Measurements from ENCODE around the gene PTPRH.
"Not testable (repeated sequence)": the region's sequence is repeated elsewhere in the genome, so short reads cannot be mapped to it uniquely, and the experiment has no call there.

The PTPRH gene

DNA sequence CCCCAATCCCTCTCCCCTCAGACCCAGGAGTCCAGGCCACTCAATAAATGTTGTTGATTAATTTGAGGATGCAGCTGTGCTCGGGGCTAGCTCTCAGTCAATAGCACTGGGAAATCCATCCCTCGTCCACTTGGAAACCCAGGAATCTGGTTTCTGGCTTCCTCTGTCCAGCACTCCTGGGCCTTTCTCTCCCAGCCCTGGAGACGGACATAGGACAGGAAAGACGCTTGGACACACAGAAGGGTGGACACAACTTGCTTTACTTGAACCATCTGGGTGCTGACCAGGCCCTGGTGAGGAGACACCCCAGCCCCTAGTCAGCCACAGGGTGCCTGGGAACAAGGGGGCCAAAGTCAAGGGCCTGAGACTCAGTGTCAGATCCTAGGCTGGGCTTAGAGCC, 50.9 kb downstream of the PTPRH start:
- DNase-seq (ENCODE audit: low read depth): no peak

DNA sequence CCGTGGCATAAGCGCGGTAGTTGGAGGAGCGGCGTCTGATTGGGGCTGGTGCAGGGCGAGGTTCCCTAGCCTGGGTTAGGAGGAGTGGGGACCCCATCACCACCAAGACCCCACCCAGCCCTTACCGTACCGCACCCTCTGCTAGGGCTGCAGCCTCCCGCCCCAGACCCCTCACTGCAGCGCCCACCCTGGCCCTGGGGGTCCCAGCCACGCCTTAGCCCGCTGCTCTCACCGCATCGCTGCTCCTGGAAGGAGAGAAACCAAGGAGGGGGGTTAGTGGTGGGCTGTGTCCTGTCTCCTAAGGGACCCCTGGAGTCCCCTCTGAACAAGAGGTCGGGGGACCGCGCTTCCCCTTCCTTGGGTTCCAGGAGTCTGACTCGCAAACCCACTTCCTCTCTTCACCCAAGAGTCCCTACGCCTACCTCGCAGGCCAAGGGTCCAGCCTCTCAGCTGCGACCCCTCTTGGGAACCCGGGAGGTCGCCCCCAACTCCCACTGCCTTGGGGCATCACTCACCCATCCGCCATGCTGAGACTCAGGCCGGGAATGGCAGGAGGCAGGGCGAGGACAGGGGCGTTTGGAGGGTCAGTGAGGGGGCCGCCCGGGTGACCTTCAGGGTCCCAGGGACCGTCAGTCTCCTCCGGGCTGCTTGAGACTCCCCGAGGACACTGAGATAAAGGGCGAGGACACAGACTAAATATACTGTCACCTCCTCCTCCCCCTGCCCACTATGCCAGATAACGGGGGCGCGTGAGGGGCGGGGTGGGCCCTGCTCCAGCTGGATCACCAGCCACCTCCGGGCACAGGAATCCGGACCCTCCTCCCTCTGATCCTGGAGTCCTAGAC, 52.0 kb downstream of the PTPRH start, which contains the start of gene TNNI3:
TSS of gene TNNI3 (minus strand) at position 669 of the 845 bp plus-strand sequence. CDS start at position 526, 143 bp downstream.
- DNase-seq (ENCODE audit: low read depth): no peak

GRCh38 chr19:55156202-55157063, 52.9 kb downstream of the PTPRH start:
- no peak for DNase-seq (ENCODE audit: low read depth)

DNA sequence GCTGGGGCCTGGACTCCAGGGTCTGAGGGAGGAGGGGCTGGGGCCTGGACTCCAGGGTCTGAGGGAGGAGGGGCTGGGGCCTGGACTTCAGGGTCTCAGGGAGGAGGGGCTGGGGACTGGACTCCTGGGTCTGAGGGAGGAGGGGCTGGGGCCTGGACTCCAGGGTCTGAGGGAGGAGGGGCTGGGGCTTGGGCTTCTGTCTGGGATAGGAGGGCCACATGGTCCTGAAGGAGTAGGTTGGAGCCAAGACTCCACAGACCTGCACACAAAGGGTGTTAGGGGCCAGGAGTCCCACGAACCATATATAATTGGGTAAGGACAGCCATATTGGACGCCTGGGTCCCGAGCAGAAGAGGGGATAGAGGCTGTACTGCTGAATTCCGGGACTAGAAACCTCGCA, 53.5 kb downstream of the PTPRH start:
- DNase-seq (ENCODE audit: low read depth): not testable (repeated sequence)

GRCh38 chr19:55153652-55154264, 55.5 kb downstream of the PTPRH start:
- DNase-seq (ENCODE audit: low read depth): no peak

- no peak for DNase-seq (ENCODE audit: low read depth)
Measured at GRCh38 chr19:55152017-55152416, 57.3 kb downstream of the PTPRH start.

DNA sequence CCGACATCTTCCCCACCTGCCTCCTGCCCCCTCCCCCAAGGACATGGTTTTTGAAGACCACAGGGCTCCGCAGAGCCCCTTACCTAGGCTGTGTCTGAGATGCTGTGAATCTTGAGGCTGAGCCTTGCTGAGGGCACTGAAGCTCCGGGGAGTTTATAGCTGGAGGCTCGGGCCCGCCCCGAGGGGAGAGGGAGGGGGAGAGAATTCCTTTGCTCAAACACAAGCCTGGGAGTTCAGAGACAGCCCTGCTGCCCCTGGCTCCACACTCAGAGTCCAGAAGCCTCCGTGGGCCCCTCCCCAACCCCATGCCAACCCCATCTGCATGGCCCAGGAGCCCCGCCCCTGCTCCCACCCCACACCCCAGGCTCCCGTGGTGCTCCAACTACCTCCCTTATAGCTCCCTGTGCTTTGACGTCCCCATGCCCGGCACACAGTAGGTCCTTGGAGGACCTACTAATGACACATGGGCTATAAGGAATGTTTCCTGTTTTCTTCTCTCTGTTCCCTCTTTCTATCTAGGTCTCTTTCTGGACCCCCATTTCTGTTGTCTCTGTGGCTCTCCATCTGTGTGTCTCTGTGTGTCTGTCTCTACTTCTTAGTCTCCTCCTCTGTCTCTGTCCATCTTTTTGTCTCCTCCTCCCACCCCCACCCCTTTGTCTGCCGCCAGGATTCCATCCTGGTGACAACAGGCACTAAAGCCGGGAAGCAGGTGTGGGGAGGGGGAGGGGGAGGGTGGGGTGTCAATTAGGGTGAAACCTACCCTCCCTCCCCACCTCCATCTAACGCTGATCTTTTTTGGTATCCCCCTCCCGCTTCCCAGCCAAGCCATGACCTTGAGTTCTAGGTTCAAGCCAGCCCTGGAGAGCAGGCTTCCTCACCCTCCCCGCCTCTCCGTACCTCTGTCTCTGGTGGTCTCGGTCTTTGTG, 60.0 kb downstream of the PTPRH start, which contains the start of gene TNNT1:
TSS of gene TNNT1 (minus strand) at position 129 of the 926 bp plus-strand sequence. CDS start 2,049 bp downstream, outside the sequence.
- DNase-seq (ENCODE audit: low read depth): no peak

DNA sequence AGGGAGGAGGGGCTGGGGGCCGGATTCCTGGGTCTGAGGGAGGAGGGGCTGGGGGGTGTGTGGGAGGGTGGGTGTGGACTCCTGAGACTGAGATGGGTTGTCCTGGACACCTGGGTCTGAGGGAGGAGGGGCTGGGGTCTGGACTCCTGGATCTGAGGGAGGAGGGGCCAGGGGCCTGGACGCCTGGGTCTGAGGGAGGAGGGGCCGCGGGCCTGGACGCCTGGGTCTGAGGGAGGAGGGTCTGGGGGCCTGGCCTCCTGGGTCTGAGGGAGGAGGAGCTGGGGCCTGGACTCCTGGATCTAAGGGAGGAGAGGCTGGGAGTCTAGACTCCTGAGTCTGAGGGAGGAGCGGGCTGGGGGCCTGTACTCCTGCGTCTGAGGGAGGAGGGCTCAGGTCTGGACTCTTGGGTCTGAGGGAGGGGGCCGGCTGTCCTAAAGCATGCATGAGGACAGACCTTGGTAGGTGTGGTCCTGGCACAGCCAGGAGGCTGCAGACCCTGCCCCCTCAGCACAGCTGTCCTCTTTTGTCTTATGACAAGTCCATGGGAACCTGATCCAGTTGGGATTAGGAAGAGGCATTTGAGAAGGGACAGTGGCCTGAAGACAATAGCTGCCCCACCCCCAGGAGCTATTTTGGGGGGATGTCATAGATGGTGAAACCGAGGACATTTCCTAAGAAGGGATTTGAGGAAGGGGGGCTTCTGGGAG, 61.6 kb downstream of the PTPRH start:
- DNase-seq (ENCODE audit: low read depth): no peak

DNA sequence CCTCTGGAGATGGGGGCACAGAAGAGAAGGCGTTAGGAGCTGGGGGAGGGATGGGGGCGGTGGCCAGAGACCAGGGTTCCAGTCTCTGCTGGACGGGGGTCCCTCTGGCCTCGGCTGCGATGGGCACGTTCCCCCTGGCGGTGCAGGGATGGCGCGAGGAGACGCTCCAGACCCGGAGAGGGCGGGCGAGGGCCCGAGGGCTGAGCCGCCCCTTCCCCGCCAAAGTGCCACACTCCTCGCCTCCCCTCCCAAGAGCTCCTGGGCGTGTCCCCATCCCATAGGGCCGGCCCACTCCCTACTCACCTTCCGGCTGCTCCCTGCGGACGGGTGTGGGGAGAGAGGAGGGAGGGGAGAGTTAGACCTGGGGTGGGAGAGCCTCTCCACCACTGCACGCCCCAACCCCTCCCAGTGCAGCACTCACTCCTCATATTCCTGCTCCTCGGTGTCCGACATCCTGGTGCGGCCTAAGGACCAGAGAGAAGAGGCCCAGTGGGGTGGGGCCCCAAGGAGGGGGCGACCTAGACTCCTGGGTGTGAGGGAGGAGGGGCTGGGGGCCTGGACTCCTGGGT, 62.5 kb downstream of the PTPRH start:
- no peak for DNase-seq (ENCODE audit: low read depth)

GRCh38 chr19:55146078-55146704, 63.1 kb downstream of the PTPRH start:
- no peak for DNase-seq (ENCODE audit: low read depth)

- no peak for DNase-seq (ENCODE audit: low read depth)
Measured at GRCh38 chr19:55145232-55145631, 64.1 kb downstream of the PTPRH start.

DNA sequence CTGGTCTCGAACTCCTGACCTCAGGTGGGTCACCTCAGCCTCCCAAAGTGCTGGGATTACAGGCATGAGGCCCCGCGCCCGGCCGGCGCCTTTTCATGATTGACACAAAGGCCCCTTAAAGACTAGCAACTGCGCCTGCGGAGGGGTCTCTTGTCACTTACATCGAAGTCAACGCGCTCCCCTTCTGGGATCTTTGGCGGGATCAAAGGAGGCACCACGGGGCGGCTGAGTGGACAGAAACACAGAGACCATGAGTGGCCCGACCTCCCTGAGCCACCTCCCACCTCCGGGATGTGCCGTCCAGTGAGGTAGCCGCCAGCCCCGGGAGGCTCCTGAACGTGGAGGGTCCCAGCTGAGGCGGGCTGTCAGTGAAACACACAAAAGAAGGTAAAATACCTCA, 67.6 kb downstream of the PTPRH start:
- DNase-seq (ENCODE audit: low read depth): no peak

- DNase-seq (ENCODE audit: low read depth): no peak
Measured at GRCh38 chr19:55137915-55138314, 71.4 kb downstream of the PTPRH start.

DNA sequence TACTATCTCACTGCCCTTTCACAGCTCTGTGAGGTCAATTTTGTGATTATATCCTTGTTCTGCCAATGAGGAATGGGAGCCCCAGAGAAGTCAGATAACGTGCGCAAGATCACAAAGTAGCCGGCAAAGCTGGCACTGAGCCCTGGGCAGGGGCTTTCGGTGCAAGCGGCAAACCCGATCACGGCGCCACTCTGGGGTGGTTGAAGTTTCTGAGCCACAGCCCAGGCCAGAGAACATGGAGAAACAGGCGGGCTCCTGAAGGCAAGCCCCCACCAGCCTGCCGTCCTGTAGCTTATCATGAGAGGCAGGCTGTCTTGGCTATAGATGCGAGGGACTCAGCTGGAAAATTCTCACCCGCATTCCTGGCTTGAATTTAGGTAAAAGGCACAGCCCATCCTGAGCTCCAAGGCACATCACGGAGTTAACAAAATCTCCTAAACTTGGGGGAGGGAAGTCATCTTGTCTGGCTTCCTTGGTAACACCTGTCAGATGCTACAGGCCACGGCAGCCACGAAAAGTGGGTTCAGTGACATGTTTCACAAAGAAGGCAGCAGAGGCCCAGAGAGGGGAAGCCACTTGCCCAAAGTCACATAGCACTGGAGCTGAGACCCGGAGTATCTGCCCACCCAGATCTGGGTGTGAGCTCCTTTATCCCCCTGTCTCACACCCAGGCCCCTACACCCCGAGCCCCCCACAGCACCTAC, 72.8 kb downstream of the PTPRH start:
- DNase-seq (ENCODE audit: low read depth): no peak

DNA sequence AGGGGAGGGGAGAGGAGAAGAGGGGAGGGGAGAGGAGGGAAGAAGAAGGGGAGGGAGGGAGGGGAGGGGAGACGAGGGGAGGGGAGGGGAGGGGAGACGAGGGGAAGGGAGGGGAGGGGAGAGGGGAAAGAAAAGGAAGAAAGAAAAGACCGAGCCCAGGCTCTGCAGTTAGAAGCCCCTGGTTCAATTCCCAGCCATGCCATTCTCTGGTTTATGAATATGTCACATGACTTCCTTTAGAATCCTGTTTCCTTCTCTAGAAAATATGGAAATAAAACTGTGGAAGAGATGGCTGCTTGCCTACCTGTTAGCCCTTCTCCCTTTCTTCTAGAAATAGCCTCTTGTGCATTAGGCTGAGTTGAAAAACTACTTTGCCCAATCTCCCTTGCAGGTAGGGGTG, 74.6 kb downstream of the PTPRH start:
- no peak for DNase-seq (ENCODE audit: low read depth)

DNA sequence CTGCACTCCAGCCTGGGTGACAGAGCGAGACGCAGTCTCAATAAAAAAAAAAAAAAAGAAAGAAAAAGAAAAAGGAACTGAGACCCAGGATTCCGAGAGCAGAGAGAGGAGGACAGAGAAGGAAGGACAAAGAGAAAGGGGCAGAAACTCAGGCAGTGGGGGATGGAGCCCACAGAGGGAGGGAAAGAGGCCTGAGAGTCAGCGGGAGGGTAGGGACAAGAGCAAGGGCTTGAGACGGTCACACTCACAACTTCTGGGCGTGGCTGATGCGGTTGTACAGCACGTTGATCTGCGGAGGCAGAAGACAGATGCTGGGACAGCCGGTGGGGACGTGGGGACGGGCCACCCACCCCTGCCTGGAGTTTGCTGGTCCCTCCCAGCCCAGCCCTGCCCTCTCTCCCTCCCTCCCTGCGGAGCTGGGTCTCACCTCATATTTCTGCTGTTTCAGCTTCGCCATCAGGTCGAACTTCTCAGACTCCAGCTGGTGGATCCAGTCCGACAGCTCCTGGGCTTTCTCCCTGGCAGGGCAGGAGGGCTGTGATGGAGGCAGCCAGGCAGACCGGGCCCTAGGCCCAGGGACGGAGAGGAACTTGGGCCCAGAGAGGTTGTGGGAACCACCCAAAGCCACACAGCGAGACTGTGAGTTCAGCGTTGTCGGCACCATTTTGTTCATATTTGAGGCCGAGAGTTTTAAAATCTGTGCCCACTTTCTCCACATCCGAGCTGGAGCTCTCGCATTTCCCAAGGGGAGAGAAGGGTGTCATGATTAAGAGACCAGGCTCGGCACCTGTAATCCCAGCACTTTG, 75.5 kb downstream of the PTPRH start:
- DNase-seq (ENCODE audit: low read depth): no peak

- no peak for DNase-seq (ENCODE audit: low read depth)
Measured at GRCh38 chr19:55132453-55133129, 76.7 kb downstream of the PTPRH start.

GRCh38 chr19:55131421-55131820, 77.9 kb downstream of the PTPRH start:
- no peak for DNase-seq (ENCODE audit: low read depth)

All from stromal cell of bone marrow (primary cell).